Ovary (tissue), 3 donors: ENCODE measurements around the gene MARK3.

ENCODE experiments used
- CTCF ChIP-seq, 3 donors: fragments of 450-650 bp in 2 of 3; fragments of 200-600 bp in 1 of 3; IDR thresholded peaks; one replicate each; pipeline versions ENCODE4 v1.5.1 to v1.8.0; 2016 to 2022; ENCODE audit warnings: antibody characterized with exemption in 3 of 3, mild to moderate bottlenecking in 1 of 3
- POLR2A ChIP-seq: fragments of 450-650 bp; IDR thresholded peaks from one replicate; pipeline ENCODE4 v1.6.1; 2017; ENCODE audit warnings: antibody characterized with exemption, mild to moderate bottlenecking, moderate library complexity
- donor health status: DM: no; HTN: no; CAD: no.

GRCh38 chr14:103448097-103448496 is 62.9 kb downstream of the MARK3 start:
- no peak for TF ChIP-seq CTCF (IDR thresholded peaks at IDR 0.05)
- no peak for TF ChIP-seq POLR2A
